ENCODE results near the gene RBPJ.

GRCh38 chr4:26384380-26385057 lies 63.7 kb downstream of the RBPJ start:
- TF ChIP-seq CTCF (conservative IDR thresholded peaks at IDR 0.05) (no peak), ZFX (IDR thresholded peaks at IDR 0.05) (no peak)
